ENCODE results near the gene CYP26B1. TPM values are rescaled to one million over a fixed set of nuclear protein-coding genes. Genes with fewer than 3 reads are reported as not detected.
"Not testable (repeated sequence)": the region's sequence is repeated elsewhere in the genome, so short reads cannot be mapped to it uniquely, and the experiment has no call there.

The CYP26B1 gene
- total and polyA plus RNA-seq, 10 donors = 0.87 to 11.4 (median 5.1) TPM

GRCh38 chr2:72090271-72090720 lies 57.4 kb downstream of the CYP26B1 start:
- Histone ChIP-seq H3K4me1 (no peaks in the 10 kb centered on the region), H3K9me3 (no peaks in the 10 kb centered on the region), H3K36me3 (no peaks in the 10 kb centered on the region), H3K27me3 (replicated peaks in 1 of 7) (peaks cover 0 to 4% (median 0%) of the 10 kb centered on the region in 7 donors), H3K27ac (no peak overlapping the region), H3K4me3 (no peak overlapping the region)
- TF ChIP-seq POLR2AphosphoS5 (IDR thresholded peaks at IDR 0.05) (no peak), CTCF (IDR thresholded peaks at IDR 0.05 in 8 of 11, conservative IDR thresholded peaks at IDR 0.05 in 3 of 11) (no peak), POLR2A (IDR thresholded peaks at IDR 0.05) (no peak)
- 67 to 87% (median 83%) methylated on average over 8 of the region's 8 CpGs for WGBS, 5 donors
- intact Hi-C loops (cut with DNase I; ENCODE audit: low total_unique reads) = no loop called here
- DNase-seq = no peak

GRCh38 chr2:72089537-72089936 lies 58.1 kb downstream of the CYP26B1 start:
- no peak overlapping the region for H3K4me3 ChIP-seq
- intact Hi-C loops (cut with DNase I; ENCODE audit: low total_unique reads) = no loop called here
- H3K27me3 ChIP-seq (replicated peaks in 1 of 7) = peaks cover 0 to 4% (median 0%) of the 10 kb centered on the region in 7 donors
- H3K27ac ChIP-seq = no peak overlapping the region
- 89 to 95% (median 90%) methylated on average over 13 of the region's 13 CpGs for WGBS, 5 donors
- peak; percentile 20 for DNase-seq
- H3K4me1 ChIP-seq = no peaks in the 10 kb centered on the region
- no peaks in the 10 kb centered on the region for H3K36me3 ChIP-seq
- no peak for TF ChIP-seq POLR2A (IDR thresholded peaks at IDR 0.05)
- no peak for TF ChIP-seq CTCF (IDR thresholded peaks at IDR 0.05 in 8 of 11, conservative IDR thresholded peaks at IDR 0.05 in 3 of 11)
- TF ChIP-seq POLR2AphosphoS5 (IDR thresholded peaks at IDR 0.05) = no peak
- no peaks in the 10 kb centered on the region for H3K9me3 ChIP-seq

GRCh38 chr2:72089028-72089427 lies 58.6 kb downstream of the CYP26B1 start:
- 44 to 76% (median 63%) methylated on average over 4 of the region's 4 CpGs for WGBS, 5 donors
- H3K4me3 ChIP-seq = no peak overlapping the region
- H3K4me1 ChIP-seq = no peaks in the 10 kb centered on the region
- H3K36me3 ChIP-seq = no peaks in the 10 kb centered on the region
- no peaks in the 10 kb centered on the region for H3K9me3 ChIP-seq
- H3K27ac ChIP-seq = no peak overlapping the region
- H3K27me3 ChIP-seq (replicated peaks in 1 of 7) = peaks cover 0 to 4% (median 0%) of the 10 kb centered on the region in 7 donors
- intact Hi-C loops (cut with DNase I; ENCODE audit: low total_unique reads) = no loop called here
- DNase-seq = no peak
- TF ChIP-seq POLR2A (IDR thresholded peaks at IDR 0.05) (no peak), CTCF (IDR thresholded peaks at IDR 0.05 in 8 of 11, conservative IDR thresholded peaks at IDR 0.05 in 3 of 11) (no peak), POLR2AphosphoS5 (IDR thresholded peaks at IDR 0.05) (no peak)

GRCh38 chr2:72086871-72087633 lies 60.6 kb downstream of the CYP26B1 start:
- intact Hi-C loops (cut with DNase I; ENCODE audit: low total_unique reads); H3K36me3 ChIP-seq; H3K27me3 ChIP-seq (replicated peaks in 1 of 7); H3K4me1 ChIP-seq; H3K4me3 ChIP-seq; H3K27ac ChIP-seq; H3K9me3 ChIP-seq: not testable (repeated sequence)
- 84 to 93% (median 87%) methylated on average over 7 to 41 of the region's 41 CpGs for WGBS, 5 donors
- DNase-seq = peak; percentile 66

All from spleen (tissue), 11 donors.